ENCODE results near the gene RPS6KA1.

DNA sequence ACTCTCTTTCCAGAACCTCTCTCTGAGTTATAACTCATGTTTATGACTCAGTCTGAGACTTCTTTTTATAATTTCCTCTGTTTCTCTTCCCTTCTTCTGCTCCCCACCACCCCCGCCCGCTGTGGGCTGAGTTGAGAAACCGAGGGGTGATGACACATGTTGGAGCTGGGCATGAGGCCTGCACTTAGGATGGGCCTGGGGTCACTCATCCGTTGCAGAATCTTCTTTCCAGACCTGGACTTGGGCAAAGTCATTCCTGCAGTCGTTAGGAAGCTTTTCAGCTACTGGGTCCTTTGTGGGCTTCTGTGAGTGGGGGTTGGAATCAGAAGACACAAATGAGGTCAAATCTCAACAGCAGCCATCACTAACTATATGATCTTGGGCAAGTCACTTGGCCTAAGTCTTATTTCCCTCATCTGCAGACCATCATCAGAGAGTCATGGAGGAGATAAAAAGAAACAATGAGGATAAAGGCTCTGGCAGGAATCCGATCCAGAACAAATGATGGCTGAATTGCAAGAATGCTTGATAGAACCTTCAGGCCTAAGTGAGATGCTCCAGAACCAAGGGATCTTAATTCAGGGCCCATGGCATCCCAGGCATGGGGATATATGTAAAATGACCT lies 53.4 kb downstream of the RPS6KA1 start:
- TF ChIP-seq POLR2A (IDR thresholded peaks at IDR 0.05) (no peak), POLR2AphosphoS5 (IDR thresholded peaks at IDR 0.05) (no peak)
- TF ChIP-seq, protein P1, sequence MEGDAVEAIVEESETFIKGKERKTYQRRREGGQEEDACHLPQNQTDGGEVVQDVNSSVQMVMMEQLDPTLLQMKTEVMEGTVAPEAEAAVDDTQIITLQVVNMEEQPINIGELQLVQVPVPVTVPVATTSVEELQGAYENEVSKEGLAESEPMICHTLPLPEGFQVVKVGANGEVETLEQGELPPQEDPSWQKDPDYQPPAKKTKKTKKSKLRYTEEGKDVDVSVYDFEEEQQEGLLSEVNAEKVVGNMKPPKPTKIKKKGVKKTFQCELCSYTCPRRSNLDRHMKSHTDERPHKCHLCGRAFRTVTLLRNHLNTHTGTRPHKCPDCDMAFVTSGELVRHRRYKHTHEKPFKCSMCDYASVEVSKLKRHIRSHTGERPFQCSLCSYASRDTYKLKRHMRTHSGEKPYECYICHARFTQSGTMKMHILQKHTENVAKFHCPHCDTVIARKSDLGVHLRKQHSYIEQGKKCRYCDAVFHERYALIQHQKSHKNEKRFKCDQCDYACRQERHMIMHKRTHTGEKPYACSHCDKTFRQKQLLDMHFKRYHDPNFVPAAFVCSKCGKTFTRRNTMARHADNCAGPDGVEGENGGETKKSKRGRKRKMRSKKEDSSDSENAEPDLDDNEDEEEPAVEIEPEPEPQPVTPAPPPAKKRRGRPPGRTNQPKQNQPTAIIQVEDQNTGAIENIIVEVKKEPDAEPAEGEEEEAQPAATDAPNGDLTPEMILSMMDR (IDR thresholded peaks at IDR 0.05), result no peak
